DOHH2 (cell line): ENCODE results near the gene GFOD2.

Experiments
- CTCF ChIP-seq: fragments of 200-600 bp; sonication (generic); IDR thresholded peaks from one replicate; pipeline ENCODE4 v1.5.1; 2014; ENCODE audit warnings: antibody characterized with exemption, mild to moderate bottlenecking, low read depth, low read length; ENCODE audit not compliant: poor library complexity, severe bottlenecking
- EZH2phosphoT487 ChIP-seq: fragments of 200-600 bp; sonication (generic); IDR thresholded peaks from 2 replicates; pipeline ENCODE4 v1.6.1; 2017; ENCODE audit warnings: borderline replicate concordance, mild to moderate bottlenecking, antibody characterized with exemption, low read length, moderate library complexity, mixed read lengths

DNA sequence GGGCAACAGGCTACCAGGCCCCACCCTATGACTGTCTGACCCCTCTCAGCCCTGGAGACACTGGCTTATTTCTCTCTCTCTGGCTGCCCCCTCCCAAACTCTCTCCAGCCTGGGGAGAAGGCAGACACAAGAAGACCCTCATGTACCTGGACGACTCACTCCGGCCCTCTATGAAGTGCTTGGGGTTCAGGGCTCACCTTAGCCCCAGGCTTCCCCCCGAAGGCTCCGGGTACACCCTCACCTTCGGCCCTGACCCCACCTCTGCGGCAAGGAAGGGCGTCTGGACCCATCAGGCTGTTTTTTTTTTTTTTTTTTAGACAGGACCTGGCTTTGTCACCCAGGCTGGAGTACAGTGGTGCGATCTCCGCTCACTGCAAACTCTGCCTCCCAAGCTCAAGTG is 75.1 kb downstream of the GFOD2 start:
- TF ChIP-seq CTCF (no peak), EZH2phosphoT487 (no peak)
